Stimulated activated CD4-positive, alpha-beta T cell treated with anti-CD3 and anti-CD28 coated beads, Interleukin-2, amount 100 ng/mL, for 24 hours (primary cell): ENCODE data around the gene WDR82.
A peak's percentile ranks its signal among the peaks of the same experiment; 100 is the strongest.

Source experiments
- DNase-seq, 2 donors: peaks; one replicate each; pipeline ENCODE4 v3.0.0-alpha.2; 2020

The WDR82 gene

DNA sequence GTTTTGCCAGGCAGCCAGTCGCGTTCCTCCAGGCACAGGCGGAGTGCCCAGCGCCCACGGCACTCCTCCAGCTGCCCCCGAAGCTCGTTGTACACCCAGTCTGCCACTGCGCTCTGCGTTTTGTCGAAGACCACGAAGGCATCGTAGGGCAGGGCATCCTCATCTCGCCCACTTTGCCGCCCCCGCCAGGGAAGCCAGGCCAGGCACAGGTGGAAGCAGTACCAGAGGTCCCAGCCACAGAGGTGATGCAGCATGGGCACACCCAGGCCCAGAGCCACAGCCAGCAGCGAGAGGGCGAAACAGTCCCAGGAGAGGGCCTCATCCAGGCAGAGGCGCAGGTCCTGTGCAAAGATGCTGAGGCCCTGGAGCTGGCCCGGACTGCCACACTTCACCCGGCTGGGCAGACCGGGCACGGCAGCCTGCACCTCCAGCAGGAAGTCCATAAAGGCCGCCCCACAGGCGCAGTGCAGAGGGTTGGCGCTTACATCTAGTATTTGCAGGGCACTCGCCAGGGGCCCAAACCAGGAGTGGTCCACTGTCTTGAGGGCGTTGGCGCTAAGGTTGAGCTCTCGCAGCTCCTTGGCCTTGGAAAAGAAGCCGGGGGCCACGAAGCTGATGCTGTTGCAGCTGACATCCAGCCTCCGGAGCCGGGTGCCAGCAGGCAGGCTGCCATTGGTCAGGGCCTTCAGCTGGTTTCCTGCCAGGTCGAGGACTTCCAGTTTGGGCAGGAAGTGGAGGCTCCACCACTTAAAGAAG lies 56.7 kb downstream of the WDR82 start:
- peak in 1 of 2 donors; percentile 51 for DNase-seq

DNA sequence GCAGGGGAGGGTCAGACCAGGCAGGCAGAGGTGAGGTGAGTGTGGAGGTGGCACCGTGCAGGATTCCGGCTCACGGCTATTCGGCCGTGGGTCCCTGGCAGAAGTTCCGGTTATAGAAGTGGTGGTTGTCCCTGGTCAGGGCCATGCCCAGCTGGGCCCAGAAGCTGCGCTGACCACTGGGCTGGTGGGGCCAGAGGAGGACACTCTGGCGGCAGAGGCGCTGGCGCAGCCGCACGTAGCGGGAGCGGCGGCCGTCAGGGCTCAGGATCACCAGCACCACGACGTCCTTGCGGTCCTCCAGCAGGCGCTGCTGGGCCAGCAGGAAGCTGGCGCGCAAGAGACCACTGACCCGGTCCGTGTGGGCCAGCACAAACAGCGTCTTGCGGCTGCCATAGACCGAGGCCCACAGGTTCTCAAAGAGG lies 57.3 kb downstream of the WDR82 start:
- no peak for DNase-seq

DNA sequence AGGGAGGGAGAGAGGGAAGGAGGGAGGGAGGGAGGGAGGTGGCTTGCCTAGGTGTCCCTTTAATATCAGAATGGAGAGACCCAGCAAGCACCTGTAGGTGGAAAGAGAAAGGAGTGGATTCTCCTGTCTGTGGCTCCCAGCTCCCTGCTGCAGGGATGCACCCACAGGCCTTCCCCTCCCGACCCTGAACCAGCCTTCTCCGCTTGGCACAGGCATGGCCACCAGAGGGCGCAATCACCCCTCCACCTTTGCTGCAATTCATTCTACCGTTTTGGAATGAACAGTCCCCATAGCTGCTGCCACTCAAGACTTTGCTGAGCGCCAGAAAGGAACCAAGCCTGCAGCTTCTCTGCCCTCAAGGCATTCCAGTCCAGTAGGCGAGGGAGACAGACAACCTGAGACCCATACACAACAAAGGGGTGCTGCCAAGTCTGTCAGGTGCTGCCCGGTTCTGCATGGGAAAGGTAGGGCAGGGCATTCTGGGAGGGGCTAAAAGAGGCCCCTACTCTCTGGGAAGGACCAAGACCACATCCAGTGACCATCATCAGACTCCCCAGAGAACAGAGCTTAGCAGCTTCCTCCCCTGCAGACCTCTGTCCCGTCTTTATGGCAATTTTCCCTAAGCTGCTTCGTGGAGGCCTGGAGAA lies 57.9 kb downstream of the WDR82 start:
- DNase-seq = peak; percentile 93 to 95

DNA sequence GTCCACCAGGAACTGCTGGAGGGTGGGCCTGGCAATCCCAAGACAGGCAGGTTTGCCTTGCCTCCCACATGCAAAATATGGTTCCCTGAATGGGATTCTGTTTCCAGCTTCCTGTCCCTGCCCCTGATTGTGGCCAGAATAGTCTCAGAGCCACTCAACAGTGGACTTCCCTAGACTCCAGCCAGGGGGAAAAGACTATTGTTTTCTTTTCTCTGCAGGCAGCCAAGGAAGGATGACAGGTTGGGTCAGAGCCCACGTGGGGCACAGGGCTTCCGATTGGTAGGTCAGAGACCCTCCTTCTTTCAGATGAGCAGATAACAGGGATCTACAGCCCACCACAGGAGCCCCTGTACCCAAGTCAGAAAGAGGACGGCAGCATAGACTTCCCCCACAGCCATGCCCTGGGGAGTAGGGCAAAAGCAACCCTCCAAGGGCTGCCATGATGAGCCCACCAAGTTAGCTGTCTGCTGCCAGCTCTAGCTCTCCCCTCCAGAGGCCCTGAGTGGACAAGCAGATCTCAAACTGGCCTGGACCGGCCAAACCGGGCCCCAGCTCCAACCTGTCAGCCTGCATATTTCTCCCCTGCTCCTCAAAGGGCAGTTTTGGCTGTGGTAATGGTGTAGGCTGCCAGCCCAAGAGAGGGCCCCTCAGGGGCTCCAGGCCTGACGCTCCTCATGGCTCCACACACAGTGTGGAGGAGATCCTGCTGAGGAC lies 59.4 kb downstream of the WDR82 start:
- no peak for DNase-seq

DNA sequence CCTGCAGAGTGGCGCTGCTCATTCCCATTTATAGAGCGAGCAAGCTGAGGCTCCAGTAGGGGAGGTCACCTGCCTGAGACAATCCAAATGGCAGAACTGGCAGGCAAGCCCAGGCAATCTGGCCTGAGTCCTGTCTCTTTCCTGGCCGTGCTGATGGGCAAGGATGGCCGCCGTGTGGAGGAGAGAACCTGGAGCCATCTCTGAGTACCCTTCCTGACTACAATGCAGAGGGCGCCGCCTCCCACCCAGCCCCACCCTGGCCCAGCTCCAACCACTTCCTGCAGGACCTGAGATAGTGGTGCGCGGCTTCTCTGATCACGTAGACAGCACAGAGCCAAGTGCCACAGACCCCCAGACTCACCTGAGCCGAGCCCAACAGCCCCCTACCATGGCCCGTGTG lies 60.0 kb downstream of the WDR82 start:
- no peak for DNase-seq

DNA sequence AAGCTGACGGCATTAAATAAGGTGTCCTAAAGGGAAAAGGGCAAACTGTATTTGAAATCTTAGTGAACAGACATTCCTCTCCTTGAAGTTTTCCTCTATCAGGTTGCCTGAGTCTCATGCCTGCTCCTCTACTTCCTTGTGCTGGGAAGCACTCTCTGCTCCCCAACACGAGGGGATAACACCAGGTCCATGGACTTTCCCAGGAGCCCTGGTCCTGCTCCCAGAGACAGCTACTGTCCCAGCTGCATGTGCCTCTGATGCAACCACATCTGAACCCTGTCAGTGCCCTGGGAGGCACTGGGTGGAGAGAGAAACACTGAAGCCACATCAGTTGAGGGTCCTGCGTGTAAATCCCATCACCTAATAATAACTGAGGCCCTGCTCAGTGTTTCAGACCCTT lies 60.4 kb downstream of the WDR82 start:
- DNase-seq = no peak

DNA sequence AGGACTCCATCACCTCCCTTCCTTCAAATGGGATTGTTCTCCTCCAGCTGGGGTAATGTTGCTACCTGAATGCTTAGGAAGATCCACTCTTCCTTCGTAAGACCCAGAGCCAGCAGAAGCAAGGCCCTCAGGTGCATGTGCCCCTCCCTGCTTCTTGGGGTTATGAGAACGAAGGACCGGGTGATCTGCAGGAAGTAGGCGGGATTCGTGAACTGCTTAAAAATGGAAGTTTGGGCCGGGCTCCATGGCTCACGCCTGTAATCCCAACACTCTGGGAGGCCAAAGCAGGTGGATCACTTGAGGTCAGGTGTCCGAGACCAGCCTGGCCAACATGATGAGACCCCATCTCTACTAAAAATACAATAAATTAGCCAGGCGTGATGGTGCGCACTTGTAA lies 61.0 kb downstream of the WDR82 start:
- no peak for DNase-seq

DNA sequence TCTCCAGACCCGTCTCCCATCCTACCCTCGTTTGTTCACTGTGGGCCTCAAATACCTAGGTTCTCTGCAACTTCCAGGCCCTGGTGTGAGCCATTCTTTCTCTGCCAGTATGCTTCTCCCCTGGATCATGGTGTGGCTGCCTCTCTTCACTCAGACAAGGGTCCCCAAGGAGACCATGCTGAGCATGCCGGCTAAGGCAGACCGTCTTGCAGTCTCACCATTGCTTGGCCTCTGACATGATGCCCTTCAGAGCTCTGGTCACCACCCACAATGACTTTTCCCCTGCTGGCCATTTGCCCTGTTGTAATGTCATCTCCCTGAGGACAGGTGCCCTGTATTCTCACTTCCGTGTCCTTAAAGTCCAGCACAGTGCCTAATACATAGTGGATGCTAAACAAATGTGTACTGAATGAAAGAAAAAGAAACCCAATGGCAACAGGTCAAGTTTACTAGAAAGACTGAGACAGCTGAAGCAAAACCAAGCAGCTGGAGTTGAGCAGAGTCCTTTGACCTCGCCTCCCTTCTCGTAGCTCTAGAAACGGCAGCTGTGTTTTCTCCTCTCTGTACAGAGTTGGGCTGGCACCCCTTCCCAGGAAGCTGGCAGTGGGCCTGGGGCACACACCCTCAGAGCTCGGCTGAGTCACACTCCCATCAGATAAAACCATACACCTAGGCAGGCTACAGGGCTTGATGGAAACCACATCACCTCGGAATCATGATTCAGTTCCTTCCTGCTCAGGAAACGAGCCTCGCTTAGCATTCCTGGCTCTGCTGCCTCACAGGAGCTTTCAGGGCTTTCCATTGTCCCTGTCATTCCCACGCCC lies 61.7 kb downstream of the WDR82 start:
- DNase-seq = peak in 1 of 2 donors; percentile 54

DNA sequence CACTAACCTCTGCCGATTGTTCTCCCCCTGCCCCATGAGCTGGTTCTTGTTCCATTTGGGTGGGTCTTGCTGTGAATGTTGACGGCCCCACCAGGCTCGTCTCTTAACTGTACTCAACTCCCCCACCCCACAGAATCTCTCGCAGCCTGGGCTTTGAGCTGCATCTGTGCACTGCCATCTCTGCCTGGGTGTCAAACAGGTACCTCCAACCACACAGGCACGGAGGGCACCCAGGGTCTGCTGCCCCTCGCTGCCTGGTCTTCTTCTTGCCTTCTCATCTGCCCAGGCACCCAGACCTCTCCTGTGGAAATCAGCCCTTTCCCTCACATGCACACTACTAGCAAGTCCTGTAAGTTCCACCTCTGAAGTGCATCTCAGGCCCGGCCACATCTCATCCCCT lies 63.1 kb downstream of the WDR82 start:
- no peak for DNase-seq

DNA sequence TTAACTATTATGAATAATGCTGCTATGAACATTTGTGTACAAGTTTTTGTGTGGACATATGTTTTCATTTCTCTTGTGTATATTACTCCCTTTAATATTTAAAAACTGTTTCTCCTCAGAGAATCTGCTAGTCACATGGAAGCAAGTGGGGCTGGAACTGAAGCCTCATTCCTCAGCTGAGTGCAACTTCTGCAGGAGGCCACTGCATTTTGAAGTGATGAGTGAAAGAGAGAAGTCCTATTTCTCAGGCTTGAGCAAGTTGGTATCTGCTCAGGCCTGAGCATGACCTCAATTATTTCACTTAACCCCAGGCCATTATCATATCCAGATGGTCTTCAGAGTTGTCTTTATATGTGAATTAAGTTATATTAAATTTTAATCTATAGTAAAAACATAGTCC lies 64.5 kb downstream of the WDR82 start:
- no peak for DNase-seq

DNA sequence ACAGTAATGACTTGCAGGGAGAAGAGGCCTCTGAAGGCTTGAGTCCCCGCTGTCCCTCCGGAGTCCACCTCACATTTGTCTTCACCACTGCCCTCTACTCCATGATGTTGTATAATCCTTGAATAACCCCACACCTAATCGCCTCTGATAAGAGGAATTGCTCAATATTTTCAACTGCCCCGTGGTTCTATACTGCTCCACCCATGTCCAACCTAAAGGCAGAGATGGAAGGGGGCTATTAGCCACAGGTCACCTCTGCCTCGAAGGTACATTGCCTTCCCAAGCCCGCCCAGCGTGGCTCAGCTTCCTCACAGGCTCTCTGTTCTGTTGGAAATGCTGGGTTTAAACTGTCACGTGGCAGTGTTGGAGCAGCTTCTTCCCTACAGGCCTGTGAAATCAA lies 65.4 kb downstream of the WDR82 start:
- DNase-seq = no peak

DNA sequence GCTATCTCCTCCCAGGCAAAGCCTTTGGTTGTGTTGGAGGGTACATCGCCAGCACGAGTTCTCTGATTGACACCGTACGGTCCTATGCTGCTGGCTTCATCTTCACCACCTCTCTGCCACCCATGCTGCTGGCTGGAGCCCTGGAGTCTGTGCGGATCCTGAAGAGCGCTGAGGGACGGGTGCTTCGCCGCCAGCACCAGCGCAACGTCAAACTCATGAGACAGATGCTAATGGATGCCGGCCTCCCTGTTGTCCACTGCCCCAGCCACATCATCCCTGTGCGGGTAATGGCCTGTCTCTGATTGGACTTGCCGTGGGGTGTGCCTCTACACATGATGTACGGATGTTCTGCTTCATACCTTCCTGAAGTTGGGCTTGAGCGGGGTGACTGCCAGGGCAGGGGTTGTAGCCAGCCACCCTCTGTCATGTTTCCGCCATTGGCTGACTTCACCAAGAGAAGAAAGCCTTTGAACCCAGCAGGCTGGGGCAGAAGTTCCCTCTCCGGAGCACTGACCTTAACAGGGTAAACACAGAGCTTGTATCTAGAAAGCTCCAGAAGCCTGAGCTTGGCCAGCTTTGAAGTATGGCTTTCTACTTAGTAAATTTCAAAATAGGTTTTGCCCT lies 67.1 kb downstream of the WDR82 start:
- DNase-seq = no peak

DNA sequence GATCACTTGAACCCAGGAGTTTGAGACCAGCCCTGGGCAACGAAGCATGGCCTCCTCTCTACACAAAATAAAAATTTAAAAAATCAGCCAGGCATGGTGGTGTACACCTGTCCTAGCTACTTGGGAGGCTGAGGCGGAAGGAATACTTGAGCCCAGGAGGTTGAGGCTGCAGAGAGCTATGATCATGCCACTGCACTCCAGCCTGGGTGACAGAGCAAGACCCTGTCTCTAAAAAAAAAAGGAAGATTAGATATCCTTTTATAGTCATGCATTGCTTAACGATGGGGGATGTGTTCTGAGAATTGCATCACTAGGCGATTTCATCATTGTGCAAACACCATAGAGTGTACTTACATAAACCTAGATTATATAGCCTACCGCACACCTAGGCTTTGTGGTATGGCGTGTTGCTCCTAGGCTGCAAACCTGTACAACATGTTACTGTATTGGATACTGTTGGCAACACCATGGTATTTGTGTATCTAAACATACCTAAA lies 67.9 kb downstream of the WDR82 start:
- DNase-seq = no peak

DNA sequence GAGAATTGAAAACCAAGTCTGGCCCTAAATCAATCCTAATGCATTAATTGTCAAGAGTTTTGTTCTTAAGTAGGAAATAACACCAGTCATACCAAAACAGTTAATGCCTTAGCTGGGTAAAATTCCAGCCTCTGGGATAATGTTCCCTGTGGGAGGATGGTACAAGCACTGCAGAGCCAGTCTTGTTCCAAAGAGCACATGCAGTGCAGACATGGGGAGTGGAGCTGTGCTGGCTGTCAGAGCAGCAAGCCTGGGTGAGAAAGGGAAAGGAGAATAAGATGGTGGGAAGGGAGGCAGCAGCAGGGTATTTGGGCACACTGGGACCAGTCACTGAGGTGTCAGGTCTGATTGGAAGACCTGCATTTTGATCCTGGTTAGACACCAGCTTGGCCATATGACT lies 68.4 kb downstream of the WDR82 start:
- DNase-seq = no peak

DNA sequence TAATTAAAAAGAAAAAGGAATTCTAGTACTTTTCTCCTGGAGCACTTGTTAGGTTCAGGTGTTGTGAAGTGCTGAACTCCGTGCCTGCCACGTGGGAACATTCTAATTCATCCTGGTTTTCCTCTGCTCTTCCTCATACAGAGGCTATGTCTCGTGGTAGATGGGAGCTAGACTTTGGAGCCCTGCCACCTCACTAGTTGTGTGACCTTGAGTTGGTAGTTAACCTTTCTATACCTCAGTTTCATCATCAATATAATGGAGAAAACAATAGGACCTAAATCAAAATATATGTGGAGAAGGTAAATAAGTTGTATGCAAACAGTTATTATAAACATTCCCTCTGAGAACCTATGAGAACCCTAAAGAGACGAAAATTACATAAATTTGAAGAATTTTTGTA lies 69.9 kb downstream of the WDR82 start:
- no peak for DNase-seq

DNA sequence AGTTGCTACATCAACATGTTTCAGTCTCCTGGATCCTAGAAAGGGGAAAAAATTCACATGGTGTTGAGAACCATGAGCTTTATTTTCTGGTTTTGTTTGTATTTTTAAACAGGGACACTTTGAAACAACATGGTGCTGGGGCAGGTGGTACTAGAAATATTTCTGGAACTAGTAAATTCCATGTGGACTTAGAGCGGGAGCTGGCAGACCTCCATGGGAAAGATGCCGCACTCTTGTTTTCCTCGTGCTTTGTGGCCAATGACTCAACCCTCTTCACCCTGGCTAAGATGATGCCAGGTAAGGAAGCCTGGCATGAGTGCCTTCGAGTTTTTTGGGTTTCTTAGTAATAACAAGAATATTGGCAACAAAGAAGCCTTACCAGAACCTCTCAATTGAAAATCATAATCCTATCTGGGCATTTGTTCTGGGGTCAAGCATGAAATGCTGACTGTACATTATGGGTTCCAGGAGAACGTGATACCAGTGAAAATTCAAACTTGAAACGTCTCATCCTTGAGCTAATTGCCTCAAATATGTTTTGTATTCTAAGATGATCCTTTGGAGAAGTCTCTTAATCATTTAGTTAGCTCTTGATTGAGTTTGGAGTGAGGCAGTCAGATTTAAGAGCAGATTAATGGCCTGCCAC lies 72.6 kb downstream of the WDR82 start:
- DNase-seq = no peak
